Adipose tissue (tissue), 3 donors: ENCODE data around the gene NRSN2. TPM values are rescaled to one million over a fixed set of nuclear protein-coding genes. Genes with fewer than 3 reads are reported as not detected.
"Not testable (repeated sequence)": the region's sequence is repeated elsewhere in the genome, so short reads cannot be mapped to it uniquely, and the experiment has no call there.

ENCODE experiments used
- H3K27ac ChIP-seq: one replicate; pipeline ENCODE4 v1.5.1; 2013; ENCODE audit warnings: low read depth, low read length
- WGBS, 3 donors: extraction: QIAGEN DNeasy Blood & Tissue Kit; methylation state at CpG; one replicate each; pipeline ENCODE4 v1.1.7; 2013; 5-methylcytosine and 5-hydroxymethylcytosine counted together
- polyA plus RNA-seq, 3 donors: library from polyadenylated mRNA; stranded (reverse); fragments of 200-250 nt; gene quantifications; one replicate each; pipeline ENCODE4 v1.2.3, GENCODE V29; 2013
- donor health status: healthy with polysubstance abuse.
- donor health status: Bipolar disorder and iron deficiency.
- donor health status: healthy.

The NRSN2 gene
- polyA plus RNA-seq, 3 donors, result 9.8 to 26.4 (median 21.6) TPM

GRCh38 chr20:382291-383115 is 35.6 kb downstream of the NRSN2 start:
- WGBS, 3 donors, result 61 to 70% (median 69%) methylated on average over 8 of the region's 8 CpGs

GRCh38 chr20:383889-384288 is 37.0 kb downstream of the NRSN2 start:
- H3K27ac ChIP-seq, result no peak overlapping the region
- 73 to 92% (median 83%) methylated on average over 5 of the region's 5 CpGs for WGBS, 3 donors

More at GRCh38 chr20:382291-383115, 35.6 kb downstream of the NRSN2 start:
- H3K27ac ChIP-seq, result no peak overlapping the region

GRCh38 chr20:384723-385122 is 37.8 kb downstream of the NRSN2 start:
- no peak overlapping the region for H3K27ac ChIP-seq
- WGBS, 3 donors, result 92 to 100% (median 95%) methylated on average over 1 of the region's 1 CpG

GRCh38 chr20:385448-385847 is 38.5 kb downstream of the NRSN2 start:
- no peak overlapping the region for H3K27ac ChIP-seq
- WGBS, 3 donors, result 91 to 97% (median 96%) methylated on average over 5 of the region's 5 CpGs

GRCh38 chr20:386634-387033 is 39.7 kb downstream of the NRSN2 start:
- not testable (repeated sequence) for H3K27ac ChIP-seq
- 95 to 97% (median 95%) methylated on average over 8 of the region's 8 CpGs for WGBS, 3 donors

- no peak overlapping the region for H3K27ac ChIP-seq
- WGBS, 3 donors, result 95 to 98% (median 97%) methylated on average over 3 of the region's 3 CpGs
Observed at GRCh38 chr20:387520-387919, 40.6 kb downstream of the NRSN2 start.

GRCh38 chr20:388034-388994 is 41.4 kb downstream of the NRSN2 start:
- 87 to 92% (median 90%) methylated on average over 21 of the region's 21 CpGs for WGBS, 3 donors
- H3K27ac ChIP-seq, result no peak overlapping the region

GRCh38 chr20:389220-389619 is 42.3 kb downstream of the NRSN2 start:
- whole genome bisulfite sequencing, 3 donors, result 75 to 89% (median 87%) methylated on average over 6 of the region's 6 CpGs
- H3K27ac ChIP-seq, result no peak overlapping the region

GRCh38 chr20:391041-391711 is 44.3 kb downstream of the NRSN2 start:
- 92 to 95% (median 94%) methylated on average over 29 of the region's 29 CpGs for WGBS, 3 donors
- no peak overlapping the region for H3K27ac ChIP-seq

- not testable (repeated sequence) for H3K27ac ChIP-seq
- 92 to 96% (median 95%) methylated on average over 2 of the region's 2 CpGs for WGBS, 3 donors
Observed at GRCh38 chr20:393296-393695, 46.4 kb downstream of the NRSN2 start.

- H3K27ac ChIP-seq, result no peak overlapping the region
- 92 to 97% (median 93%) methylated on average over 24 of the region's 24 CpGs for WGBS, 3 donors
Observed at GRCh38 chr20:396252-396618, 49.3 kb downstream of the NRSN2 start.

- 70 to 94% (median 89%) methylated on average over 4 of the region's 4 CpGs for WGBS, 3 donors
- no peak overlapping the region for H3K27ac ChIP-seq
Observed at GRCh38 chr20:396619-397431, 49.9 kb downstream of the NRSN2 start.

- no peak overlapping the region for H3K27ac ChIP-seq
- 78 to 90% (median 86%) methylated on average over 6 of the region's 6 CpGs for WGBS, 3 donors
Observed at GRCh38 chr20:397432-398237, 50.7 kb downstream of the NRSN2 start.

- 91 to 95% (median 93%) methylated on average over 9 of the region's 9 CpGs for WGBS, 3 donors
- H3K27ac ChIP-seq, result no peak overlapping the region
Observed at GRCh38 chr20:399182-399707, 52.3 kb downstream of the NRSN2 start.

GRCh38 chr20:400128-400453 is 53.2 kb downstream of the NRSN2 start:
- no peak overlapping the region for H3K27ac ChIP-seq
- WGBS, 3 donors, result 52 to 78% (median 71%) methylated on average over 2 of the region's 2 CpGs

GRCh38 chr20:400454-401275 is 53.8 kb downstream of the NRSN2 start:
- H3K27ac ChIP-seq, result no peak overlapping the region
- 63 to 78% (median 70%) methylated on average over 5 of the region's 5 CpGs for WGBS, 3 donors
